Measurements from ENCODE around the gene C15orf39. TPM values are rescaled to one million over a fixed set of nuclear protein-coding genes. Genes with fewer than 3 reads are reported as not detected.

Gene C15orf39
- total and polyA plus RNA-seq, 2 of the 13 experiments (the other 11 are each of a cell fraction or from before 2014, with no cell fraction given) = 6.2 to 13.5 TPM

GRCh38 chr15:75178171-75178937, 23.3 kb upstream of the C15orf39 start (continued):
- TF ChIP-seq ZNF513 (CRISPR knock-in tag; conservative IDR thresholded peaks at IDR 0.05) = no peak
- TF ChIP-seq ZNF343 (CRISPR knock-in tag; IDR thresholded peaks at IDR 0.05) = no peak
- peak; percentile 46; the same call in 1 of the 2 replicates for TF ChIP-seq AHR (CRISPR knock-in tag; IDR thresholded peaks at IDR 0.05)
- TF ChIP-seq ZNF331 (CRISPR knock-in tag; IDR thresholded peaks at IDR 0.05) = peak; percentile 9; the same call in 1 of the 2 replicates
- TF ChIP-seq FOXA3 (CRISPR knock-in tag; IDR thresholded peaks at IDR 0.05) = peak; percentile 78
- TF ChIP-seq, protein P1, sequence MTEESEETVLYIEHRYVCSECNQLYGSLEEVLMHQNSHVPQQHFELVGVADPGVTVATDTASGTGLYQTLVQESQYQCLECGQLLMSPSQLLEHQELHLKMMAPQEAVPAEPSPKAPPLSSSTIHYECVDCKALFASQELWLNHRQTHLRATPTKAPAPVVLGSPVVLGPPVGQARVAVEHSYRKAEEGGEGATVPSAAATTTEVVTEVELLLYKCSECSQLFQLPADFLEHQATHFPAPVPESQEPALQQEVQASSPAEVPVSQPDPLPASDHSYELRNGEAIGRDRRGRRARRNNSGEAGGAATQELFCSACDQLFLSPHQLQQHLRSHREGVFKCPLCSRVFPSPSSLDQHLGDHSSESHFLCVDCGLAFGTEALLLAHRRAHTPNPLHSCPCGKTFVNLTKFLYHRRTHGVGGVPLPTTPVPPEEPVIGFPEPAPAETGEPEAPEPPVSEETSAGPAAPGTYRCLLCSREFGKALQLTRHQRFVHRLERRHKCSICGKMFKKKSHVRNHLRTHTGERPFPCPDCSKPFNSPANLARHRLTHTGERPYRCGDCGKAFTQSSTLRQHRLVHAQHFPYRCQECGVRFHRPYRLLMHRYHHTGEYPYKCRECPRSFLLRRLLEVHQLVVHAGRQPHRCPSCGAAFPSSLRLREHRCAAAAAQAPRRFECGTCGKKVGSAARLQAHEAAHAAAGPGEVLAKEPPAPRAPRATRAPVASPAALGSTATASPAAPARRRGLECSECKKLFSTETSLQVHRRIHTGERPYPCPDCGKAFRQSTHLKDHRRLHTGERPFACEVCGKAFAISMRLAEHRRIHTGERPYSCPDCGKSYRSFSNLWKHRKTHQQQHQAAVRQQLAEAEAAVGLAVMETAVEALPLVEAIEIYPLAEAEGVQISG (CRISPR knock-in tag; IDR thresholded peaks at IDR 0.05) = peak; percentile 40; the same call in 1 of the 2 replicates
- no peak for TF ChIP-seq ZFP90 (CRISPR knock-in tag; IDR thresholded peaks at IDR 0.05; ENCODE audit: borderline replicate concordance)
- peak; percentile 62; the same call in 1 of the 2 replicates for TF ChIP-seq ZNF788 (CRISPR knock-in tag; IDR thresholded peaks at IDR 0.05; ENCODE audit: borderline replicate concordance)
- TF ChIP-seq, protein P2, sequence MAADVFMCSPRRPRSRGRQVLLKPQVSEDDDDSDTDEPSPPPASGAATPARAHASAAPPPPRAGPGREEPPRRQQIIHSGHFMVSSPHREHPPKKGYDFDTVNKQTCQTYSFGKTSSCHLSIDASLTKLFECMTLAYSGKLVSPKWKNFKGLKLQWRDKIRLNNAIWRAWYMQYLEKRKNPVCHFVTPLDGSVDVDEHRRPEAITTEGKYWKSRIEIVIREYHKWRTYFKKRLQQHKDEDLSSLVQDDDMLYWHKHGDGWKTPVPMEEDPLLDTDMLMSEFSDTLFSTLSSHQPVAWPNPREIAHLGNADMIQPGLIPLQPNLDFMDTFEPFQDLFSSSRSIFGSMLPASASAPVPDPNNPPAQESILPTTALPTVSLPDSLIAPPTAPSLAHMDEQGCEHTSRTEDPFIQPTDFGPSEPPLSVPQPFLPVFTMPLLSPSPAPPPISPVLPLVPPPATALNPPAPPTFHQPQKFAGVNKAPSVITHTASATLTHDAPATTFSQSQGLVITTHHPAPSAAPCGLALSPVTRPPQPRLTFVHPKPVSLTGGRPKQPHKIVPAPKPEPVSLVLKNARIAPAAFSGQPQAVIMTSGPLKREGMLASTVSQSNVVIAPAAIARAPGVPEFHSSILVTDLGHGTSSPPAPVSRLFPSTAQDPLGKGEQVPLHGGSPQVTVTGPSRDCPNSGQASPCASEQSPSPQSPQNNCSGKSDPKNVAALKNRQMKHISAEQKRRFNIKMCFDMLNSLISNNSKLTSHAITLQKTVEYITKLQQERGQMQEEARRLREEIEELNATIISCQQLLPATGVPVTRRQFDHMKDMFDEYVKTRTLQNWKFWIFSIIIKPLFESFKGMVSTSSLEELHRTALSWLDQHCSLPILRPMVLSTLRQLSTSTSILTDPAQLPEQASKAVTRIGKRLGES (CRISPR knock-in tag; IDR thresholded peaks at IDR 0.05; ENCODE audit: borderline replicate concordance) = no peak
- no peak for TF ChIP-seq RBM22 (optimal IDR thresholded peaks at IDR 0.05; ENCODE audit: low read length)
- TF ChIP-seq ZNF782 (CRISPR knock-in tag; IDR thresholded peaks at IDR 0.05; ENCODE audit: borderline replicate concordance) = 0 out of 2 replicates have a peak, but pooled peaks have one; percentile 31
- no peak for TF ChIP-seq CEBPZ (IDR thresholded peaks at IDR 0.05; ENCODE audit: low read length)
- no peak for TF ChIP-seq ZNF737 (CRISPR knock-in tag; IDR thresholded peaks at IDR 0.05; ENCODE audit: borderline replicate concordance)
- TF ChIP-seq FOXA1 (IDR thresholded peaks at IDR 0.05) = no peak
- peak; percentile 88 for TF ChIP-seq FOXA1 (CRISPR knock-in tag; IDR thresholded peaks at IDR 0.05)

Measured in HepG2 (cell line).